Glomerular visceral epithelial cell (primary cell): ENCODE data around the gene ALKBH3.

Source experiments
- DNase-seq: peaks from one replicate; pipeline ENCODE4 v3.0.0-alpha.2; 2016; ENCODE audit errors: extremely low spot score

ALKBH3 gene

GRCh38 chr11:43941257-43941994, 60.8 kb downstream of the ALKBH3 start:
- DNase-seq = no peak

DNA sequence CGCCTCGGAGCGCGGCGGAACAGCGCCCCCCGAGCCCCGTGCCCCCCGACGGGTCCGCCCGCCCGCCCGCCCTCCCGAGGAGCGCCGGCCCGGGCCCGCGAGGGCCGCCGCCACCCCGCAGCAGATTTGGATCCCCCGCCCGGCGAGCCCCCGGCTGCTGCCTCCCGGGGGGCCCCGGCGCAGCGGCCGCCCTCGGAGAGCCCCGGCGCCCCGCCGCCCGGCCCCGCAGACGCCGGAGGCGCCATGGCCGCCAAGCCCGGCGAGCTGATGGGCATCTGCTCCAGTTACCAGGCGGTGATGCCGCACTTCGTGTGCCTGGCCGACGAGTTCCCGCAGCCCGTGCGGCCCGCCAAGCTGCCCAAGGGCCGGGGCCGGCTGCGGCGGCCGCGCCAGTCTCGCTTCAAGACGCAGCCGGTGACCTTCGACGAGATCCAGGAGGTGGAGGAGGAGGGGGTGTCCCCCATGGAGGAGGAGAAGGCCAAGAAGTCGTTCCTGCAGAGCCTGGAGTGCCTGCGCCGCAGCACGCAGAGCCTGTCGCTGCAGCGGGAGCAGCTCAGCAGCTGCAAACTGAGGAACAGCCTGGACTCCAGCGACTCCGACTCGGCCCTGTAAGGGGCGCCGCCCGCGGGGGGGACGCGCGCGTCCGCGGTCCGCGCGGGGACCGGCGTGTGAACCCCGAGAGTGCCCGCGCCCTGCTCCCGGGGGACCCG, 62.2 kb downstream of the ALKBH3 start:
- peak; percentile 18 for DNase-seq

GRCh38 chr11:43943372-43943930, 62.8 kb downstream of the ALKBH3 start:
- DNase-seq = no peak

DNA sequence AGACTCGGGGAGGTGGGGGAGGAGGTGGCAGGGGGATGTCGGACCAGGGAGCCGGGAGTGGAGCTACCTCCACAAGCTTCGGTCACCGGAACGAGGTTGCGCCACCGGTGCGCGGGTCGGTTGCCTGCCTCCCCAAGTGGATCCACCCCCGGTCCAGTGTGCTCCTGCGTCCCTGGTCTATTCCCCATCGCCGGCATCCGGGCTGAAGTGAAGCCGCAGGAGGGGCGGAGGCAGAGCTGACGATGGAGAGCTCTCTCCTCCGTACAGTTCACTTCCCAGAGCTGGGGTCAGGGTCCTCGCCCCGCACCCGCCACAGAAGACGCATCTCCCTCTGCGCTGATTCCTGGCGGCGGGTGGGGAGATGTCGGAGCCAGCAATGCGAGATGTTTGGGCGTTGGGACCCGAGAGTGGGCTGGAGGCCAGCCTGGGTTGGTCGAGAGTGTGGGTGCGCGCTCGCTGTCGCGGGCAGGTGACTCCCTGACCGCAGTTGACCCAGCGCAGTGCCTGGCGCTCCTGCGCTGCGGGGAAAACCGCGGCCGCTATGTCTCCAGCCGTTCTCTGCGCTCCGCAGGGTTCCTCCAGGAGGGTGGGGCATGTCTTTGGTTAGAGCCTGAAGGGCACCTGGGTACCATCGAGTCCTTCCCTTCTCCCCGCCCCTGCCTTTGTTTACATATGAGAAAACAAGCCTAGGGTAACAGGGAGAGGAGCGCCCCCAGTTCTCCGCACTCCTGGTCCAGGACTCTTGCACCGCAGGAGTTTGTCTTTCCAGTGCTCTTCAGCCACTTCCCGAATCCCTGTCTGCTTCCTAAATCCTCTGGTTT, 63.5 kb downstream of the ALKBH3 start:
- peak; percentile 39 for DNase-seq

DNA sequence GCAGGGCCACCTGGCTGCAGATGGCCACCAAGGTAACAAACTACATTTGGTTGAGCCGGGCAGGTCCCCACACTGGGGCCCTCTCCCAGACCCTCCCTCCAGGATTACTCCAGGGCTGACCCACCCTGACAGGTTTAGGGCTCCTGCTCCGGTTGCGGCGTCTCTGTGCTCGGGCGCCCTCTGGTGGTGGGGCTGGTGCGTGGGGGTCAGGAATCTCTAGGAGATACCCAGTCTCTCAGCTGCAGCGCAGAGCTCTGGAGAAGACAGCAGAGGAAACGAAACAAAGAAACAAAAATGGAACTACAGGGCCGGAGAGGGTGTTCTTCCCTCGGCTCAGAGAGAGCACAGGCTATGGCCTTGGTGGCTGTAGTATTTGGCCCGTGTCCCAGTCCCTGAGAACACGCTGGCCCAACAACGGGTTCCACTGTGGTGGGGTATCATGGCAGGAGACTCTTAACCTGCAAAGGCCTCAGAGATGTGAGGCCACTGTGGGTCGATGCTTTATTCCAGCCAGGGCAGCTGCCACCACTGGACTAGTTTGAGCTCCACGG, 64.2 kb downstream of the ALKBH3 start:
- peak; percentile 40 for DNase-seq

- no peak for DNase-seq
These were observed 66.4 kb downstream of the ALKBH3 start for GRCh38 chr11:43947003-43947500.

- no peak for DNase-seq
These were observed 67.2 kb downstream of the ALKBH3 start for GRCh38 chr11:43947815-43948214.

- DNase-seq = no peak
These were observed 68.0 kb downstream of the ALKBH3 start for GRCh38 chr11:43948341-43949225.

GRCh38 chr11:43950311-43950855, 69.8 kb downstream of the ALKBH3 start:
- no peak for DNase-seq

GRCh38 chr11:43951231-43951630, 70.6 kb downstream of the ALKBH3 start:
- DNase-seq = no peak

DNA sequence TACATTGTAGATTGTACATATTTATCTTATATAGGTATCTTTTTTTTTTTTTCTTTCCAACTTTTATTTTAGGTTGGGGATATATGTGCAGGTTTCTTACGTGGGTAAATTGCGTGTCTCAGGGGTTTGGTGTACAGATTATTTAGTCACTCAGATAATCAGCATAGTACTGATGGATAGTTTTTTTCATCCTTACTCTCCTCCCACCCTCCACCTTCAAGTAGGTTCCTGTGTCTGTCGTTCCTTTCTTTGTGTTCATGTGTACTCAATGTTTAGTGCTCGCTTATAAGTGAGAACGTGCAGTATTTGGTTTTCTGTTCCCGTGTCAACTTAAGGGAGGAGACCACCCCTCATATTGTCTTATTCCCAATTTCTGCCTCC, 71.4 kb downstream of the ALKBH3 start:
- DNase-seq = no peak

- DNase-seq = no peak
These were observed 72.0 kb downstream of the ALKBH3 start for GRCh38 chr11:43952401-43953342.

DNA sequence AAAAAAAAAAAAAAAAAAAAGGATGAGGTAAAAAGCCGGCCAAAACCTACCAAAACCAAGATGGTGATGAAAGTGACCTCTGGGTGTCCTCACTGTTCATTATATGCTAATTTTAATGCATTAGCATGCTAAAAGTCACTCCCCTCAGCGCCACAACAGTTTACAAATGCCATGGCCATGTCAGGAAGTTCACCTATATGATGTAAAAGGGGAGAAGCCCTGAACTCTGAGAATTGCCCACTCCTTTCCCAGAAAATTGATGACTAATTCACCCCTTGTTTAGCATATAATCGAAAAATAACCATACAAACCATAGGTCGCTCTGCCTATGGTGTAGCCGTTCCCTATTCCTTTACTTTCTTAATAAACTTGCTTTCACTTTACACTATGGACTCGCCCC, 72.9 kb downstream of the ALKBH3 start:
- no peak for DNase-seq

DNA sequence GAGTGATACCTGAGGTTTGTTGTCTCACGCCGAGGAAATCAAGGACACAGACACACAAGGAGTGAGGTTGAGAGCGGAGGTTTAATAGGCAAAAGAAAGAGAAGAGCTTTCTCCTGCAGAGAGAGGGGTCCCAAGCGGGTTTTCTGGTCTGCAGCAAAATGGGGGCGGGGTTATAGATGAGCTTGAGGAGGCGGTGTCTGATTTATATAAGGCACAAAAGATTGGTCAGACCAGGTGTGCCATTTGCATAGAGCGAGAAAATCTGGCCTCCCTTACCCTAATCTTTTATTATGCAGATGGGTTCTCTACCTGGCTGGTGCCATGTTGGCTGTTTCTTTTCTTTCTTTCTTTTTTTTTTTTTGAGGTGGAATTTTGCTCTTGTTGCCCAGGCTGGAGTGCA, 73.6 kb downstream of the ALKBH3 start:
- DNase-seq = no peak

DNA sequence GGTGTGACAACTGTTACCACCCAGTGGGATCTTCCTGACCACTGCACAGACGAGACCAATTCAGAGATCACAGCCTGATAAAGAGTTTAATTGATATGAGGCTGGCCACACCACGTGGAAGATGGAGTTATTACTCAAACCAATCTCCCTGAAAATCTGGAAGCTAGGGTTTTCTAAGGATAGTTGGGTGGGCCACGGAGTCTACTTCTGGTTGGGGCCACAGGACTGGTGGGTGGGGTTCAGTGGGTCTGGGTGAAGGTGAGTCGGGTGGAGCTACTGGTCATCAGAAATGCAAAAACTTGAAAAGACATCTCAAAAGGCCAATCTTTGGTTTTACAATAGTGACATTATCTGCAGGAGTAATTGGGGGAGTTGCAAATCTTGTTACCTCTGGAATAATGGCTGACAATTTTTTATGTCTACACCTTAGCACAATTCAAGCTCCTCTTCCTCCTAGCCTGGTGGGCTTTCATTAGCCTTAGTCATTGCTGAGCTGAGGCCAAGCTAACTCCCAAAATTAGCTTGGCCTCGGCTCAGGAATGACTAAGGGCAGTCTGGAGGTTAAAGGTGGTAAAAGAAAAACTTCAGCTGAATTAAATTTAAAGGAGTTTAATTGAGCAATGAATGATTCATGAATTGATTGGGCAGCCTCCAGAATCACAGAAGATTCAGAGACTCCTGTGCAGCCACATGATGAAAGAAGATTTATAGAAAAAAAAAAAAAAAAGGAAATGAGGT, 74.9 kb downstream of the ALKBH3 start:
- no peak for DNase-seq

- no peak for DNase-seq
These were observed 76.9 kb downstream of the ALKBH3 start for GRCh38 chr11:43957571-43957970.

DNA sequence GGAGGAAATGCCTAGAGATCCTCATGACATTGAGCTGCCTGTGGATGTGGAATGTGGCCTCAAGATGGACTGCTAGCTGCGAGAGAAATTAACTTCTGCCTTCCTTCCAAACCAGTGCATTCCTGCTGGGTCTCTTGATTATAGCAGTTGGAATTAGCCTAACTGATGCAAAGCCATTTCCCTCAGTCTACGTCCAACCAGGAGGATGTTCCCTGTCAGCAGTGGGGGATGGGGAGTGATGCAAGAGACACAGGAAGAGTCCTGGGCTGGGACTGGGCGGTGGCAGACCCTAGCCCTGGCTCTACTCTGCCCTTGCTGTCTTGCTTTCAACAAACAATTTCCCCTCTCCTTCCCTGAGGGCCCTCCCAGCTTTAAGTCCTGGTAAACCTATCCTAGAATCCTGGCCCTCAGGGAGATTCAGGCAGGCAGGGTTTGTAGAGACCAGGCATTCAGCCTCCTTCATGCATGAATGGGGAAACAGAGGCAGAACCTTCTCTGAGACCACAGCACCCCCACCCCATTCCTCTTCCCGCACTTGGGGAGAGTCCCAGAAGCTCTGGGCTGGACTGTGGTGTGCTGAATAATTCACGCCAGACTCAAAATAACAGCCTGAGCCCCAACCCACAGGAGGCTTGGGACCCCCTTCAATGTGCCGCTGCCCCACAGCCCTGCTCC, 78.8 kb downstream of the ALKBH3 start:
- no peak for DNase-seq
